ENCODE data around the gene RNF181.
A peak's percentile ranks its signal among the peaks of the same experiment; 100 is the strongest.
"Not testable (repeated sequence)": the region's sequence is repeated elsewhere in the genome, so short reads cannot be mapped to it uniquely, and the experiment has no call there.

RNF181 gene

GRCh38 chr2:85597241-85597640, 1.7 kb downstream of the RNF181 start:
- DNase-seq, result no peak

GRCh38 chr2:85598594-85599340, 3.2 kb downstream of the RNF181 start:
- DNase-seq, result peak; percentile 4

- no peak for DNase-seq
Measured at GRCh38 chr2:85599468-85600234, 4.1 kb downstream of the RNF181 start.

- DNase-seq, result no peak
Measured at GRCh38 chr2:85600235-85600575, 4.7 kb downstream of the RNF181 start.

- DNase-seq, result no peak
Measured at GRCh38 chr2:85600951-85601770, 5.6 kb downstream of the RNF181 start.

- peak; percentile 47 for DNase-seq
Measured at GRCh38 chr2:85601771-85602475, 6.4 kb downstream of the RNF181 start.

GRCh38 chr2:85602476-85603234, 7.1 kb downstream of the RNF181 start, which contains the start of gene TMEM150A:
Gene TMEM150A, minus strand, starts transcription at chr2:85602698. Its CDS starts 750 bp downstream, at chr2:85601948.
- peak; percentile 87 for DNase-seq

- DNase-seq, result not testable (repeated sequence)
Measured at GRCh38 chr2:85604133-85604444, 8.5 kb downstream of the RNF181 start.

- DNase-seq, result no peak
Measured at GRCh38 chr2:85604568-85605339, 9.2 kb downstream of the RNF181 start.

- no peak for DNase-seq
Measured at GRCh38 chr2:85605406-85606115, 10.0 kb downstream of the RNF181 start.

- no peak for DNase-seq
Measured at GRCh38 chr2:85606116-85606455, 10.5 kb downstream of the RNF181 start.

- no peak for DNase-seq
Measured at GRCh38 chr2:85607268-85608215, 12.0 kb downstream of the RNF181 start.

GRCh38 chr2:85611217-85611704, 15.7 kb downstream of the RNF181 start:
- no peak for DNase-seq

GRCh38 chr2:85611705-85612587, 16.4 kb downstream of the RNF181 start, which contains the start of gene C2orf68:
Gene C2orf68, minus strand, starts transcription at chr2:85612066. Its CDS starts 82 bp downstream, at chr2:85611984.
- DNase-seq, result peak; percentile 91

- DNase-seq, result no peak
Measured at GRCh38 chr2:85613717-85614515, 18.4 kb downstream of the RNF181 start.

GRCh38 chr2:85614757-85615156, 19.2 kb downstream of the RNF181 start:
- not testable (repeated sequence) for DNase-seq

- no peak for DNase-seq
Measured at GRCh38 chr2:85615413-85615728, 19.8 kb downstream of the RNF181 start.
